ENCODE data around the gene GIPC1. TPM values are rescaled to one million over a fixed set of nuclear protein-coding genes. Genes with fewer than 3 reads are reported as not detected.
A peak's percentile ranks its signal among the peaks of the same experiment; 100 is the strongest.

Gene GIPC1
- total RNA-seq, 1 donor from 2014 or later: 97.7 TPM

GRCh38 chr19:14502334-14503092 lies 6.6 kb upstream of the GIPC1 start:
- ATAC-seq (peak; percentile 36), DNase-seq (no peak)
- Histone ChIP-seq H3K4me3 (no peak overlapping the region), H3K27ac (no peak overlapping the region), H3K36me3 (no peaks in the 10 kb centered on the region), H3K9me3 (no peaks in the 10 kb centered on the region), H3K27me3 (no peaks in the 10 kb centered on the region), H3K4me1 (peaks cover 17% of the 10 kb centered on the region)
- intact Hi-C loops (cut with DNase I): no loop called here
- TF ChIP-seq, protein P1, sequence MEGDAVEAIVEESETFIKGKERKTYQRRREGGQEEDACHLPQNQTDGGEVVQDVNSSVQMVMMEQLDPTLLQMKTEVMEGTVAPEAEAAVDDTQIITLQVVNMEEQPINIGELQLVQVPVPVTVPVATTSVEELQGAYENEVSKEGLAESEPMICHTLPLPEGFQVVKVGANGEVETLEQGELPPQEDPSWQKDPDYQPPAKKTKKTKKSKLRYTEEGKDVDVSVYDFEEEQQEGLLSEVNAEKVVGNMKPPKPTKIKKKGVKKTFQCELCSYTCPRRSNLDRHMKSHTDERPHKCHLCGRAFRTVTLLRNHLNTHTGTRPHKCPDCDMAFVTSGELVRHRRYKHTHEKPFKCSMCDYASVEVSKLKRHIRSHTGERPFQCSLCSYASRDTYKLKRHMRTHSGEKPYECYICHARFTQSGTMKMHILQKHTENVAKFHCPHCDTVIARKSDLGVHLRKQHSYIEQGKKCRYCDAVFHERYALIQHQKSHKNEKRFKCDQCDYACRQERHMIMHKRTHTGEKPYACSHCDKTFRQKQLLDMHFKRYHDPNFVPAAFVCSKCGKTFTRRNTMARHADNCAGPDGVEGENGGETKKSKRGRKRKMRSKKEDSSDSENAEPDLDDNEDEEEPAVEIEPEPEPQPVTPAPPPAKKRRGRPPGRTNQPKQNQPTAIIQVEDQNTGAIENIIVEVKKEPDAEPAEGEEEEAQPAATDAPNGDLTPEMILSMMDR (IDR thresholded peaks at IDR 0.05): no peak

DNA sequence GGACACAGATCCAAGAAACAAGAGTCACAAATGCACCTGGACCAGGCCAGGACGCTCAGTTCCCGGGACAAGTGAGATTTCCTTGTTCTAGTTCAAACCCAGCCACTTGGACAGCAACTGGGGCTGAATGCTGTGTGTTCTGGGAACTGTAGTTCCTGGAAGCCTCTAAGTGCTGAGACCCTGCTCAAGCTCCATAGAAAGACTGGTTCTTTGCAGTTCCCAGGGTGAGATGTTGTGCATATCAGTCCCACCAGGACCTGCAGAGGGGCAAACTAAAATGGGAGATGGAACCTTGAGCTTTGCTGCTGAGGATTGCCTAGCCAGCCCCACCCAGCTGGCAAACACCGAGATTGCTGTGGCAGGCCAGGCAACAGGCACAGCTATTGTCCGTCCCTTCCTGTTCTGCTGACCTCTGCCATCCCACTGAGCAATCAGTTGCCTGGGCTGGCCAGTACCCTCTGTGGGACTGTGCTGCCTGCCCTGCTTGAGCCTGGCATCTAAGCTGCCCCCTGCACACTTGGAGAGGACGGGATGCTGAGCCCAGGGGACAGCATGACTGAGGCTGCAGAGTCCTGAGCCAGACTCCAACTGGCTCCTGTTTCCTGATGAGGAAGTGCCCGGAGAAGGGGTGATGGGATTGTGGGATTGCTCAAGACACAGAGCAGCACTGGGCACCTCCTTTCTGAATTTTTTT lies 1.4 kb upstream of the GIPC1 start:
- Histone ChIP-seq H3K4me3 (no peak overlapping the region), H3K27ac (peak overlapping the region; percentile 80), H3K4me1 (peaks cover 31% of the 10 kb centered on the region), H3K36me3 (no peaks in the 10 kb centered on the region), H3K9me3 (no peaks in the 10 kb centered on the region), H3K27me3 (no peaks in the 10 kb centered on the region)
- intact Hi-C loops (cut with DNase I): no loop called here
- TF ChIP-seq, protein P1 (IDR thresholded peaks at IDR 0.05): no peak
- DNase-seq (peak; percentile 71), ATAC-seq (peak; percentile 9)

DNA sequence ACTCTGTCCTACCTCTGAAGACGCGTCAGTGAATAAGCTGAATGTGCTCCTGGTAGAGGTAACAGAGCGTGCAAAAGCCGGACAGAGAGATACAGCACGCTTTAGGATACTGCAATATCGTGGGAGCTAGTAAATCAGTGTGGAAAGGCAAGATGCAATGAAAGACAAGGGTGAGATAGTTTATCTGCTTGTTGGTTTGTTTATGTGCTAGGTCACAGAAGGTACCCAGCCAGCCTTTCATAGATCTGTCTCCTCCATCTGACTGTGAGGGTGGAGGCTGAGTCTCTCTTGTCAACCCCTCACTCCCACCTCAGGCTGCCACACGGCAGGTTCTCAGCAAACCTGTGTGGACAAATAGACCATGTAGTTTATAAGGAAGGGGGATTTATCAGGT lies 904 bp upstream of the GIPC1 start:
- intact Hi-C loops (cut with DNase I): no loop called here
- peak overlapping the region; percentile 91 for H3K4me3 ChIP-seq
- TF ChIP-seq, protein P1 (IDR thresholded peaks at IDR 0.05): no peak
- H3K27ac ChIP-seq: peak overlapping the region; percentile 80
- DNase-seq (no peak), ATAC-seq (no peak)
- no peaks in the 10 kb centered on the region for H3K36me3 ChIP-seq
- no peaks in the 10 kb centered on the region for H3K27me3 ChIP-seq
- peaks cover 29% of the 10 kb centered on the region for H3K4me1 ChIP-seq
- H3K9me3 ChIP-seq: no peaks in the 10 kb centered on the region

DNA sequence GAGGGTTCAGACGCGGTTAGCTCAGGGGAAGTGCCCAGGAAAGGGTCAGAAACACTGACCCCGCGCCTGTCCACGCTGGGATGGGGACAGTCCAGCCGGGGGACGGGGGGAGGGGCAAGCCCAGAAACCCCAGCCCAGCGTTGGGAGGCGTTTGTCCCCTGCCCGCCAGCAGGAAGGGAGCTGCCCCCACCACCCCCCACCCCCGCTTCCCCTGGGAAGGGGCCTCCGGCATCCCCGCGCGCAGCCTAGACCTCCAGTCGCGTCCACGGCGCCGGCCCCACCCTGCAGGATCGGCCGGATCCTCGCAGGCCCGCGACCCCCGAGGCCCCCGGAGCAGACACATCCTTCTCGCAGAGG lies 277 bp downstream of the GIPC1 start:
- H3K4me3 ChIP-seq: peak overlapping the region; percentile 91
- ATAC-seq: no peak
- no peaks in the 10 kb centered on the region for H3K27me3 ChIP-seq
- TF ChIP-seq, protein P1 (IDR thresholded peaks at IDR 0.05): no peak
- no peaks in the 10 kb centered on the region for H3K9me3 ChIP-seq
- peaks cover 29% of the 10 kb centered on the region for H3K4me1 ChIP-seq
- intact Hi-C loops (cut with DNase I): no loop called here
- no peaks in the 10 kb centered on the region for H3K36me3 ChIP-seq
- DNase-seq: no peak
- H3K27ac ChIP-seq: peak overlapping the region; percentile 80

DNA sequence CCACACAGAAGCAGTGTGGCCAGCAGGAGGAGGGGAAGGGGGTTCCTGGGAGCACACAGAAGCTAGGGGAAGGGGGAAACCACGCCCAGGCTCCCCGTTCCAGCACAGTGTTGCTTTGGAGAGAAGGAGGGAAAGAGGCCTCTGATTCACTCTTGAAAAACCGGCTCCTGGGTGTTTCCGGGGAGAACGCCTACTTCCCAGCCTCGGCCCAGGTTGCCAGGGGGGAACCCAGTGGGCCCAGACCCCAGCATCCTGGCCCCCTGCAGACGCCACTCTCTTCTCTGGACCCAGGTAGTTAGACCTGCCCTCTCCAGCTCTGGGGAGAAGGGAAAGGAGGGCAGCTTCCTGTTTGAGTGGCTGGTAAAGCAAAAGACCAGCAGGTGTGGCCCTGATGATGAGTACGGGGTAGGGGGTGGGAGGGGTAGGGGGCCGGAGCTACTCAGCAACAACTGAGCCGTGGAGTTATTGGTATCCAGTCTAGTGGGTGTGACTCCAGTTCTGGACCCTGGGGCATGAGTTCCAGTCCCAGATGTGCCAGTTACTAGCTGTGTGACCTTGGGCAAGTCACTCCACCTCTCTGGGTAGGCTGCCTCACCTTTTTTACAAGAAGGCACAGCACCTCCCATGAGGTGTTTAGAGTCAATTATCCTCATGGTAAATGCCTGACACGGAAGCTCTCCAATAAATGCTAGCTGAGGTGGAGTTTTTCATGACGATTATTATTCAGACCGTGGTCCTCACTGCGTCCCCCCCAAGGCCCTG lies 836 bp downstream of the GIPC1 start:
- ATAC-seq (no peak), DNase-seq (no peak)
- Histone ChIP-seq H3K27ac (peak overlapping the region; percentile 80), H3K27me3 (no peaks in the 10 kb centered on the region), H3K4me1 (peaks cover 29% of the 10 kb centered on the region), H3K4me3 (peak overlapping the region; percentile 91), H3K9me3 (no peaks in the 10 kb centered on the region), H3K36me3 (no peaks in the 10 kb centered on the region)
- intact Hi-C loops (cut with DNase I): no loop called here
- TF ChIP-seq, protein P1 (IDR thresholded peaks at IDR 0.05): no peak

Measured in upper lobe of right lung (tissue), 1 donor.